KMS-11 (cell line): ENCODE data around the gene KLRK1.
"Not testable (repeated sequence)": the region's sequence is repeated elsewhere in the genome, so short reads cannot be mapped to it uniquely, and the experiment has no call there.

Experiments used
- H2AFZ ChIP-seq: fragments of 200-600 bp; sonication (generic); 2 replicates; pipeline ENCODE4 v1.6.1; 2016; ENCODE audit warnings: antibody characterized with exemption, mixed run types, low read depth
- H3K27ac ChIP-seq: fragments of 200-600 bp; sonication (generic); 2 replicates; pipeline ENCODE4 v1.6.1; 2016; ENCODE audit warnings: mild to moderate bottlenecking, mixed run types
- H3K27me3 ChIP-seq: fragments of 200-600 bp; sonication (generic); 2 replicates; pipeline ENCODE4 v1.6.1; 2017; ENCODE audit warnings: mild to moderate bottlenecking, low read depth, mixed run types, moderate library complexity; ENCODE audit not compliant: insufficient read depth
- H3K36me3 ChIP-seq: fragments of 200-600 bp; sonication (generic); 2 replicates; pipeline ENCODE4 v1.6.1; 2017; ENCODE audit warnings: mild to moderate bottlenecking, mixed run types; ENCODE audit not compliant: insufficient read depth
- H3K4me1 ChIP-seq: fragments of 200-600 bp; sonication (generic); 2 replicates; pipeline ENCODE4 v1.6.1; 2016; ENCODE audit warnings: mild to moderate bottlenecking, low read depth, mixed run types; ENCODE audit not compliant: poor library complexity, severe bottlenecking
- H3K4me2 ChIP-seq: fragments of 200-600 bp; sonication (generic); 2 replicates; pipeline ENCODE4 v1.7.0; 2016; ENCODE audit warnings: mild to moderate bottlenecking, mixed run types
- H3K4me3 ChIP-seq: fragments of 200-600 bp; sonication (generic); IDR thresholded peaks from 2 replicates; pipeline ENCODE4 v1.6.1; 2017; ENCODE audit warnings: low read depth, low read length, mixed read lengths; ENCODE audit not compliant: insufficient read depth
- H3K79me2 ChIP-seq: fragments of 200-600 bp; sonication (generic); 2 replicates; pipeline ENCODE4 v1.6.1; 2016; ENCODE audit warnings: low read depth, mixed run types; ENCODE audit not compliant: insufficient read depth
- H3K9ac ChIP-seq: fragments of 200-600 bp; sonication (generic); 2 replicates; pipeline ENCODE4 v1.6.1; 2016; ENCODE audit warnings: mild to moderate bottlenecking, mixed run types
- H4K20me1 ChIP-seq: fragments of 200-600 bp; sonication (generic); 2 replicates; pipeline ENCODE4 v1.6.1; 2016; ENCODE audit warnings: mild to moderate bottlenecking, mixed run types; ENCODE audit not compliant: insufficient read depth
- TF ChIP-seq, protein P1 (sequence below): fragments of 200-600 bp; sonication (generic); conservative IDR thresholded peaks from 2 replicates; pipeline ENCODE4 v1.6.1; 2017; ENCODE audit warnings: low read depth, mild to moderate bottlenecking, antibody characterized with exemption, low read length, moderate library complexity, mixed read lengths

The KLRK1 gene

DNA sequence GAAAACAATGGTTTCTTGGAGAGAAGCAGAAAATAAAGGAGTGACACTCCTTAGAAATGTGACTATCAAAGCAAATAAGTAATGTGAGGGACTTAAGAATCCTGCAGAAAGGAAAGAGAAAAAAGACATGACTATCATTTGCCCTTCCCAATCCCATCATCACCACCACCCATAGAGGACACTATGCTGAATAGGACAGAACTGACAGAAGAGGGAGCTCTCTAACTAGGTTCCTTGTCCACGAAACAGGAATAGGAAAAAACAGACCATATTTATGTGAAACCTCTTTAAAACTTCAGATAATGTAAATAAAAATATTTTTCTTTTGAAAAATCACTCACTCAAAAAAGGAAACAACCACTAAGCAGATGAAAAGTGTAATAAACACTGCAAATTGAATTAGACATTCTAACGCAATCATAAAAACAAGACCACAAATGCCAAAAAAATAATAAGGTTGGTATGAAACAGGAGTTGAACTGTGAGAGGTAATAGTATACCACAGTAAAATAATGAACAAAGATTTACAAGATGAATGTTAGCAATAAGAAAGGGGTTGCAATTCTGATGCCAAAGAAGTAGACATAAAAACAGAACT, 58.1 kb downstream of the KLRK1 start:
- no peak overlapping the region for H3K9ac ChIP-seq
- H4K20me1 ChIP-seq = no peaks in the 10 kb centered on the region
- TF ChIP-seq, protein P1, sequence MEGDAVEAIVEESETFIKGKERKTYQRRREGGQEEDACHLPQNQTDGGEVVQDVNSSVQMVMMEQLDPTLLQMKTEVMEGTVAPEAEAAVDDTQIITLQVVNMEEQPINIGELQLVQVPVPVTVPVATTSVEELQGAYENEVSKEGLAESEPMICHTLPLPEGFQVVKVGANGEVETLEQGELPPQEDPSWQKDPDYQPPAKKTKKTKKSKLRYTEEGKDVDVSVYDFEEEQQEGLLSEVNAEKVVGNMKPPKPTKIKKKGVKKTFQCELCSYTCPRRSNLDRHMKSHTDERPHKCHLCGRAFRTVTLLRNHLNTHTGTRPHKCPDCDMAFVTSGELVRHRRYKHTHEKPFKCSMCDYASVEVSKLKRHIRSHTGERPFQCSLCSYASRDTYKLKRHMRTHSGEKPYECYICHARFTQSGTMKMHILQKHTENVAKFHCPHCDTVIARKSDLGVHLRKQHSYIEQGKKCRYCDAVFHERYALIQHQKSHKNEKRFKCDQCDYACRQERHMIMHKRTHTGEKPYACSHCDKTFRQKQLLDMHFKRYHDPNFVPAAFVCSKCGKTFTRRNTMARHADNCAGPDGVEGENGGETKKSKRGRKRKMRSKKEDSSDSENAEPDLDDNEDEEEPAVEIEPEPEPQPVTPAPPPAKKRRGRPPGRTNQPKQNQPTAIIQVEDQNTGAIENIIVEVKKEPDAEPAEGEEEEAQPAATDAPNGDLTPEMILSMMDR = peak; percentile 55
- no peak overlapping the region for H3K4me2 ChIP-seq
- no peaks in the 10 kb centered on the region for H3K4me1 ChIP-seq
- no peak overlapping the region for H3K27ac ChIP-seq
- H3K36me3 ChIP-seq = no peaks in the 10 kb centered on the region
- H3K27me3 ChIP-seq = no peaks in the 10 kb centered on the region
- no peak overlapping the region for H2AFZ ChIP-seq
- H3K79me2 ChIP-seq = no peaks in the 10 kb centered on the region
- no peak overlapping the region for H3K4me3 ChIP-seq

GRCh38 chr12:10328691-10329090, 61.1 kb downstream of the KLRK1 start:
- not testable (repeated sequence) for H3K27me3 ChIP-seq, H3K27ac ChIP-seq, H3K4me1 ChIP-seq, H3K4me2 ChIP-seq, H3K9ac ChIP-seq, H4K20me1 ChIP-seq, H3K79me2 ChIP-seq, H3K4me3 ChIP-seq, H2AFZ ChIP-seq, H3K36me3 ChIP-seq
